Measurements from ENCODE around the gene OMP.

The OMP gene

DNA sequence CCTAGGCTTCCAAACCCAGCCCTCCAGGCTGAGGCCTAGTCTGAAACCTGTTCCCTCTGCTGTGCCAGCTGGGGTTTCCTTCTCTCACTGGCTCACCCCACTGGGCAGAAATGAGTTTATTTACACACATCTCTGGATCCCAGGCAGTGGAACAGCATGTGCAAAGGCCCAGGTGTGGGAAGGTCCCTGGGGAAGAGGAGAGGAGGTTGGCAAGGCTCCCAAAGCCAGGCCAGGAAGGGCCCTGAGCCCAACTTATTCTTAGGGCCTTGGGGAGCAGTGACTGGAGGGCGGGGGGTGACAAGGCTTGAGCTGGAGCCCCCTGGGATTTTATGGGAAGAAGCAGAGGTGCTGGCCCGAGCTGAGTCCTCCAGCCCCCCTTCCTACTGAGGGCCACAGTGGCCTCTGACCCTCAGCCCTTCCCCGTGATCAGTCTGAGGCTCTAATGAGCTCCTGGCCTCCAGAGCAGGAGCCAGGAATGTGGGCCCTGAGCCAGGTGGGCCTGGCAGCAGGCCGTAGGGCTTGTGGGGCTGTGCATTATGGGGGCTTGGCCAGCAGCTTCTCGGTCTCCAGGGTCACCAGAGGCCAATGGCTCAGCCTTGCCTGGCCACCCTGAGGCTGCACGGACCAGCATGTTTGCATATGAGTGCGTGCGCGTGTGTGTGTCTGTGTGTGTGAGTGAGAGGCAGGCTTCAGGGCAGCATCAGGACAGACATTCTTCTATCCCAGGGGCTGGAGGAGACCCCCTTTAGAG is 28.3 kb downstream of the OMP start:
- no peaks in the 10 kb centered on the region for H3K9me3 ChIP-seq (ENCODE audit: low read depth, low read length)
- H3K4me3 ChIP-seq = no peak overlapping the region
- no peak for TF ChIP-seq POLR2AphosphoS5 (IDR thresholded peaks at IDR 0.05; ENCODE audit: borderline replicate concordance, low read depth, low read length)
- no peak for TF ChIP-seq EZH2 (IDR thresholded peaks at IDR 0.05)
- TF ChIP-seq FOXP2 (optimal IDR thresholded peaks at IDR 0.05; ENCODE audit: control extremely low read depth, extremely low read length, insufficient read depth) = no peak
- H3K27ac ChIP-seq = no peak overlapping the region
- H3K36me3 ChIP-seq (ENCODE audit: insufficient read depth, low read length) = no peaks in the 10 kb centered on the region
- DNase-seq (ENCODE audit: low read depth, low spot score) = no peak
- H3K9ac ChIP-seq (ENCODE audit: insufficient read length) = no peak overlapping the region

DNA sequence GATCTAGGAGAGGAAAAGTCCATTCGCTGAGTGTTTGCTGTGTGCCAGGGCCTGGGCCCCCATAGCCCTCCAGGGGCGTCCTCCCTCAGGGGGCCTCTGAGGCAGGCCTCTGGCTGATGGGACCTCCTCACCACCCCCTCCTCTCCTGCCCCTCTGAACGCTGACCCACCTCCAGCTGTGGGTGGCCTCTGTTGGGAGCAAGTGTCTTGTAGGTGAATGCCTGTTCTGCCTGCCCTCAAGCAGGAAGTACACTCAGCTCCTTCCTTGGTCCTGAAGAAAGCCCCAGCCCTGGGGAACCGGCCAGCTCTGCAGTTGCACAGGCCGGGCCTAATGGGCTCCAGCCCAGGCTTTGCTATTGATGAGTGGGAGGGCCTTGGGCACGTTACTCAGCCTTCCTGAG is 28.9 kb downstream of the OMP start:
- TF ChIP-seq FOXP2 (optimal IDR thresholded peaks at IDR 0.05; ENCODE audit: control extremely low read depth, extremely low read length, insufficient read depth) = no peak
- no peak for TF ChIP-seq EZH2 (IDR thresholded peaks at IDR 0.05)
- no peak for TF ChIP-seq POLR2AphosphoS5 (IDR thresholded peaks at IDR 0.05; ENCODE audit: borderline replicate concordance, low read depth, low read length)
- Histone ChIP-seq H3K36me3 (ENCODE audit: insufficient read depth, low read length) (no peaks in the 10 kb centered on the region), H3K9ac (ENCODE audit: insufficient read length) (no peak overlapping the region), H3K4me3 (no peak overlapping the region), H3K27ac (no peak overlapping the region), H3K9me3 (ENCODE audit: low read depth, low read length) (no peaks in the 10 kb centered on the region)
- no peak for DNase-seq (ENCODE audit: low read depth, low spot score)

DNA sequence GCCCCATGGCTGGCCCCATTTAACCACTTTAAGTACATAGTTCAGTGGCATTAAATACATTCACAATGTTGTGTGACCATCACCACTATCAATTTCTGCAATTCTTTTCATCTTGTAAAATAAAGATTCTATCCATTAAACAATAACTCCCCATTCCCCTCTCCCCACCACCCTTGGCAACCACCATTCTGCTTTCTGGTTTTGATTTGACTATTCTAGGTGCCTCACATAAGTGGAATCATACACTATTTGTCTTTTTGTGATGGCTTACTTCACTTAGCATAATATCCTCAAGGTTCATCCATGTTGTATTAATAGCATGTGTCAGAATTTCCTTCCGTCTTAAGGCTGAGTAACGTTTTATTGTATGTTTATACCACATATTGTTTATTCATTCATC is 32.4 kb downstream of the OMP start:
- no peak for DNase-seq (ENCODE audit: low read depth, low spot score)
- Histone ChIP-seq H3K27ac (no peak overlapping the region), H3K9me3 (ENCODE audit: low read depth, low read length) (no peaks in the 10 kb centered on the region), H3K4me3 (no peak overlapping the region), H3K36me3 (ENCODE audit: insufficient read depth, low read length) (no peaks in the 10 kb centered on the region), H3K9ac (ENCODE audit: insufficient read length) (no peak overlapping the region)
- TF ChIP-seq EZH2 (IDR thresholded peaks at IDR 0.05) (no peak), POLR2AphosphoS5 (IDR thresholded peaks at IDR 0.05; ENCODE audit: borderline replicate concordance, low read depth, low read length) (no peak), FOXP2 (optimal IDR thresholded peaks at IDR 0.05; ENCODE audit: control extremely low read depth, extremely low read length, insufficient read depth) (no peak)

DNA sequence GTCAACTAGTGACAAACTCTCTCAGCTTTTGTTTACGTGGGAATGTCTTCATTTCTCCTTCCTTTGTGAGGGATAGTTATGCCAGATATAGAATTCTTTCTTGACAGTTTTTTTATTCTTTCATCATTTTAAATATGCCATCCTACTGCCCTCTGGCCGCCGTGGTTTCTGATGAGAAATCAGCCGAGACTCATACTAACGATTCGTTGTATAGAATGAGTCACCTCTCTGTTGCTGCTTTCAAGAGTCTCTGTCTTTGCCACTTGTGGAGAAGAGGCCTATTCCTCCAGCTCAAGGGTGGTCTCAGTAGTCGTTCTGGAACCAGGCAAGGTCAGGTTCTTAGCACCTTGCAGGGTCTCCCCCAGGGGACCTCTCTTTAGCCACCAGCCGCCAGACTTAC is 33.4 kb downstream of the OMP start:
- Histone ChIP-seq H3K36me3 (ENCODE audit: insufficient read depth, low read length) (no peaks in the 10 kb centered on the region), H3K9me3 (ENCODE audit: low read depth, low read length) (no peaks in the 10 kb centered on the region), H3K9ac (ENCODE audit: insufficient read length) (no peak overlapping the region), H3K27ac (no peak overlapping the region), H3K4me3 (no peak overlapping the region)
- TF ChIP-seq FOXP2 (optimal IDR thresholded peaks at IDR 0.05; ENCODE audit: control extremely low read depth, extremely low read length, insufficient read depth) (no peak), EZH2 (IDR thresholded peaks at IDR 0.05) (no peak), POLR2AphosphoS5 (IDR thresholded peaks at IDR 0.05; ENCODE audit: borderline replicate concordance, low read depth, low read length) (no peak)
- no peak for DNase-seq (ENCODE audit: low read depth, low spot score)

DNA sequence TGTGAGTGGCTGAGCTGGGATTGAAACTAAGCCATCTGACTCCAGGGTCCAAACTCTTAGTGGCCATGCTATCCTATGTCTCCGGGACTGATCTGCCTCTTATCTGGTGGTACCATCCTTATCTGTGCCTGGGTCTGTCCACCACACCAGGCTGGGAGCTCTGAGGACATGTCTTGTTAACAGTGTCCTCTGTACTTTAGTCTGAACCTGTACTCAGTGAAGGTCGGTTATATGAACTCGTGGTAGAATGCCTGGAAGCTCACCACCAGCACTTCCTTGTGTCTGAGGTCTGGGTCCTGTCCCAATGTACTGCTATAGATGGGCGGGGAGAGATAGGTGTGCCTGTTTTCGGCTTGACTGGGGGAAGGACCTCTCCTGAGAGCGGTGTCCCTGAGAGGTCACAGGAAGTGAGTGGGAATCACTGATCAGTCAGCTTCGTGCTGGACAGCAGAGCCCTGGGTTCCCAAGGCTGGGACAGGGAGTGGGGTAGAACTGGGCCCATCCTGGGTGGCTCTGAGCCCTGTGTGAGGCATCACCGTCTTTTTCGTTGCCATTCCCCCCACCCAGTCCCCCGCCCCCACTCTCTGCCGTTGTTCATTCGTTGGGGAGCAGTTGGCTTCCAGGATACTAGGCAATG is 34.3 kb downstream of the OMP start:
- no peak for DNase-seq (ENCODE audit: low read depth, low spot score)
- Histone ChIP-seq H3K4me3 (no peak overlapping the region), H3K27ac (no peak overlapping the region), H3K9ac (ENCODE audit: insufficient read length) (no peak overlapping the region), H3K36me3 (ENCODE audit: insufficient read depth, low read length) (no peaks in the 10 kb centered on the region), H3K9me3 (ENCODE audit: low read depth, low read length) (no peaks in the 10 kb centered on the region)
- no peak for TF ChIP-seq FOXP2 (optimal IDR thresholded peaks at IDR 0.05; ENCODE audit: control extremely low read depth, extremely low read length, insufficient read depth)
- no peak for TF ChIP-seq POLR2AphosphoS5 (IDR thresholded peaks at IDR 0.05; ENCODE audit: borderline replicate concordance, low read depth, low read length)
- TF ChIP-seq EZH2 (IDR thresholded peaks at IDR 0.05) = no peak

DNA sequence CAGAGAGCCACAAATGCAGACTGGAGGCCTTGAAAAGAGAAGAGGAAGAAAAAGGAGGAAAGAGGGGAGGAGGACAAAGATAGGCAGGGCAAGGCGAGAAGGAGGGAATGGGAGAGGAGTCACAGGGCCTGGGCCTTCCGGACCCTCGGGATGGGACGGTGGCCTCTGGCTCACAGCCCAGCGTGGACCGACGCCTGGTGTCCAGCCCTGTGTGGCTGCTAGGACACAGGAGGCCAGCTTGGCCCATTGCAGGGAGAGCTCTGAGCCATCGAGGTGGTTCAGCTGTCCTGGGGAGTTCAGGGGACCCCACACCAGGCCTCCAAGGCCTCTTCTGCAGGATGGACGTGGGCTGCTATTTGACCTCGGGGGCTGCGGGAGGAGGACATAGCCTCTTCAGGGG is 34.8 kb downstream of the OMP start:
- Histone ChIP-seq H3K36me3 (ENCODE audit: insufficient read depth, low read length) (no peaks in the 10 kb centered on the region), H3K4me3 (no peak overlapping the region), H3K9ac (ENCODE audit: insufficient read length) (no peak overlapping the region), H3K27ac (no peak overlapping the region), H3K9me3 (ENCODE audit: low read depth, low read length) (no peaks in the 10 kb centered on the region)
- DNase-seq (ENCODE audit: low read depth, low spot score) = no peak
- no peak for TF ChIP-seq FOXP2 (optimal IDR thresholded peaks at IDR 0.05; ENCODE audit: control extremely low read depth, extremely low read length, insufficient read depth)

DNA sequence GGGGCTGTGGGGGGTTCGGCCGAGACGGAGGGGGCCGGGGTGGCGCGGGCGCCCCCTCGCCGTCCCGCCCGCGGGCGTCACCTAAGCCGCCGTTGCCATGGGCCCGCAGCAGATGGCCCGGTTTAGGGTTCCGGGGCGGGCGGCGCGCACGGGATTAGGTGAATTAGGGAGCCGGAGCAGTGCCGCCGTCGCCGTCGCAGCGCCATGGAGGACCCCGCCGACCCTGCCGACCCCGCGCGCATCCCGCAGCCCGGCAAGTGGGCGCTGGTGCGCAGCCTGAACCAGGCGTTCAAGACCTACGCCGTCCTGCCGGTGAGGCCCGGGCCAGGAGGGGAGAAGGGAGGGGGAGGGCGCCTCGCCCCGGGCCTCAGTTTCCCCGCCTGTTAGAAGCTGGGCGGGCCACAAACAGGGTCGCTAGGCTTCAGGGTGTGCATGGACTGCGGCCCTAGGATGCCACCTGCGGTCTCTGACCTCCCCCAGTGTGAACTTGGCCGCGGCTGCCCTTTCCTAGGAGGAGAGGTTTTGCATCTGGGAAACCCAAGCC is 35.5 kb downstream of the OMP start:
- H3K36me3 ChIP-seq (ENCODE audit: insufficient read depth, low read length) = no peaks in the 10 kb centered on the region
- DNase-seq (ENCODE audit: low read depth, low spot score) = no peak

DNA sequence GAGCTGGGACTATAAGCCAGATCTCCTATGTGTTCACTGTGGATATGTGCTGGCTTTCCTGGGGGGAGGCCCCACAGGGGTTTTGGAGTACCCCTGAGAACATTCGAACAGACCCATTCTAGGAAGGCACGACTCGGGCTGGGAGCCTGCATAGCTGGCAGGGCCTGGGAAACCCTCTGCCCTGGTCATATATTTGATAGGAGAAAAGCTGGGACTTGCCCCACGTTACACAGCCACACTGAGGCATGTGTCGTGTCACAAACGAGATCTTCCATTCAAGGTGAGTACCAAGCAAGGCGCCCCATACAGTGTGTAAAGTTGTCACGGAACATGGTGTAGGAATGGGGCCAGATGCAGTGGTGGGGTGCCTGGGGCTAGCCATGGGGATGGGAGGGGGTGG is 36.6 kb downstream of the OMP start:
- DNase-seq (ENCODE audit: low read depth, low spot score) = no peak
- no peaks in the 10 kb centered on the region for H3K9me3 ChIP-seq (ENCODE audit: low read depth, low read length)
- H3K36me3 ChIP-seq (ENCODE audit: insufficient read depth, low read length) = no peaks in the 10 kb centered on the region
- no peak overlapping the region for H3K9ac ChIP-seq (ENCODE audit: insufficient read length)
- TF ChIP-seq FOXP2 (optimal IDR thresholded peaks at IDR 0.05; ENCODE audit: control extremely low read depth, extremely low read length, insufficient read depth) (no peak), EZH2 (IDR thresholded peaks at IDR 0.05) (no peak), POLR2AphosphoS5 (IDR thresholded peaks at IDR 0.05; ENCODE audit: borderline replicate concordance, low read depth, low read length) (no peak)
- H3K27ac ChIP-seq = no peak overlapping the region
- no peak overlapping the region for H3K4me3 ChIP-seq

More for the DNA sequence above, 35.5 kb downstream of the OMP start:
- Histone ChIP-seq H3K9ac (ENCODE audit: insufficient read length) (no peak overlapping the region), H3K9me3 (ENCODE audit: low read depth, low read length) (no peaks in the 10 kb centered on the region), H3K27ac (no peak overlapping the region), H3K4me3 (no peak overlapping the region)
- TF ChIP-seq FOXP2 (optimal IDR thresholded peaks at IDR 0.05; ENCODE audit: control extremely low read depth, extremely low read length, insufficient read depth) (no peak), POLR2AphosphoS5 (IDR thresholded peaks at IDR 0.05; ENCODE audit: borderline replicate concordance, low read depth, low read length) (no peak), EZH2 (IDR thresholded peaks at IDR 0.05) (no peak)

Measured in SK-N-MC (cell line).